AG04450 (cell line): Measurements from ENCODE around the gene CPOX. TPM values are rescaled to one million over a fixed set of nuclear protein-coding genes. Genes with fewer than 3 reads are reported as not detected.

Experiments
- CTCF ChIA-PET: fragments of 300-600, 350-600 bp; formaldehyde crosslinking; extraction: SDS; loops from one replicate; lab custom pipeline; 2022; ENCODE audit warnings: antibody characterized with exemption, inconsistent platforms; lab: Charles Lee
- POLR2A ChIA-PET: fragments of 350-600 bp; formaldehyde crosslinking; extraction: SDS; loops from one replicate; lab custom pipeline; 2021; ENCODE audit warnings: antibody characterized with exemption, inconsistent platforms; lab: Yijun Ruan, JAX
- DNase-seq: peaks from one replicate; pipeline ENCODE4 v3.0.0-alpha.2; 2011; ENCODE audit warnings: low read depth, low spot score
- H3K27ac ChIP-seq: one replicate; pipeline ENCODE4 v1.5.1; 2012; ENCODE audit warnings: low read depth, low read length, control low read depth
- H3K27me3 ChIP-seq: one replicate; pipeline ENCODE4 v1.6.0; 2012; ENCODE audit warnings: low read length; ENCODE audit not compliant: control insufficient read depth, insufficient read depth
- H3K4me3 ChIP-seq: 2 replicates; pipeline ENCODE4 v1.5.1; 2011; ENCODE audit warnings: mild to moderate bottlenecking, low read depth, low read length, control low read depth
- H3K9me3 ChIP-seq: 2 replicates; pipeline ENCODE4 v1.5.1; 2012; ENCODE audit warnings: low read length; ENCODE audit not compliant: control insufficient read depth, insufficient read depth
- polyA plus RNA-seq: library from polyadenylated mRNA; depleted of rRNA; stranded (reverse); fragments of >200 nt; gene quantifications from 2 replicates; pipeline ENCODE4 v1.2.3, GENCODE V29; 2011; rRNA removed
- TF ChIP-seq, protein P1 (sequence below): IDR thresholded peaks from 2 replicates; pipeline ENCODE4 v1.5.1; 2011; ENCODE audit warnings: low read depth, low read length, control low read depth, inconsistent platforms

The CPOX gene
- polyA plus RNA-seq, 1 experiment, result 19.6 TPM

DNA sequence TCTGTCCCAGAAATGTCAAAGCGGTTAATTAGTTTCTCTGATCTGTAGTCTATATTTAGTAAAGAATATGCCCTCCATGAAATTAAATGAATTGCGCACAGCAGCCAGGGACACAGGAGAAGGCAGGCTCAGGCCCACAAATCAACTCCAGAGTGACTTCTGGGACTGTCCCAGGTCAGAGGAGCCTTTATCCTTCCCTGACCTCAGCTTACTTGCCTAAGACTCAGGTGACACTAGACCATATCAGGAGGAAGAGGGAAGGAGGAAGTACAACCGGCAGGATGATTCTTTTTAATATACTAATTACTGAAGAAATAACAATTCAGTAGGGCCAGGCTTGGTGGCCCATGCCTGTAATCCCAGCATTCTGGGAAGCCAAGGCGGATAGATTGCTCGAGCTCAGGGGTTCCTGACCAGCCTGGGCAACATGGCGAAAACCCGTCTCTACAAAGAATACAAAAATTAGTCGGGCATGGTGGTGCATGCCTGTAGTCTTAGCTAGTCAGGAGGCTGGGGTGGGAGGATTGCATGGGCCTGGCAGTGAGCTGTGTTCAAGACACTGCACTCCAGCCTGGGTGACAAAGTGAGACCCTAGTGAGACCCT, 63.5 kb downstream of the CPOX start:
- TF ChIP-seq, protein P1, sequence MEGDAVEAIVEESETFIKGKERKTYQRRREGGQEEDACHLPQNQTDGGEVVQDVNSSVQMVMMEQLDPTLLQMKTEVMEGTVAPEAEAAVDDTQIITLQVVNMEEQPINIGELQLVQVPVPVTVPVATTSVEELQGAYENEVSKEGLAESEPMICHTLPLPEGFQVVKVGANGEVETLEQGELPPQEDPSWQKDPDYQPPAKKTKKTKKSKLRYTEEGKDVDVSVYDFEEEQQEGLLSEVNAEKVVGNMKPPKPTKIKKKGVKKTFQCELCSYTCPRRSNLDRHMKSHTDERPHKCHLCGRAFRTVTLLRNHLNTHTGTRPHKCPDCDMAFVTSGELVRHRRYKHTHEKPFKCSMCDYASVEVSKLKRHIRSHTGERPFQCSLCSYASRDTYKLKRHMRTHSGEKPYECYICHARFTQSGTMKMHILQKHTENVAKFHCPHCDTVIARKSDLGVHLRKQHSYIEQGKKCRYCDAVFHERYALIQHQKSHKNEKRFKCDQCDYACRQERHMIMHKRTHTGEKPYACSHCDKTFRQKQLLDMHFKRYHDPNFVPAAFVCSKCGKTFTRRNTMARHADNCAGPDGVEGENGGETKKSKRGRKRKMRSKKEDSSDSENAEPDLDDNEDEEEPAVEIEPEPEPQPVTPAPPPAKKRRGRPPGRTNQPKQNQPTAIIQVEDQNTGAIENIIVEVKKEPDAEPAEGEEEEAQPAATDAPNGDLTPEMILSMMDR, result no peak
- Histone ChIP-seq H3K27me3 (peaks cover 6% of the 10 kb centered on the region), H3K4me3 (no peak overlapping the region), H3K9me3 (no peaks in the 10 kb centered on the region), H3K27ac (no peak overlapping the region)
- ChIA-PET CTCF (no interaction called here), POLR2A (no interaction called here)
- no peak for DNase-seq

Other genes starting within 250 kb of the CPOX start
- gene OR5K4, start 239.8 kb downstream of the CPOX start, polyA plus RNA-seq, result not detected in 2 replicates
- gene OR5K3, start 202.9 kb downstream of the CPOX start, polyA plus RNA-seq, result not detected in 2 replicates
- not detected in 2 replicates for gene OR5K1, start 130.4 kb downstream of the CPOX start, polyA plus RNA-seq
- not detected in 2 replicates for gene OR5K2, start 95.9 kb downstream of the CPOX start, polyA plus RNA-seq
- 102 and 129 TPM in 2 replicates for gene CLDND1, start 70.7 kb downstream of the CPOX start, polyA plus RNA-seq
- gene GPR15, start 61.6 kb downstream of the CPOX start, polyA plus RNA-seq, result not detected in 2 replicates
- 1.2 and 1.9 TPM in 2 replicates for gene ST3GAL6, start 169.7 kb upstream of the CPOX start, polyA plus RNA-seq